HepG2 (cell line): ENCODE measurements around the gene MYO15A. TPM values are rescaled to one million over a fixed set of nuclear protein-coding genes. Genes with fewer than 3 reads are reported as not detected.

Experiments
- CENPT ChIP-seq: sonication (generic); formaldehyde crosslinking; IDR thresholded peaks from 2 replicates; pipeline ENCODE4 v1.8.0; 2022; ENCODE audit warnings: low read depth, mild to moderate bottlenecking, moderate library complexity, missing genetic modification reagents
- CSRNP1 ChIP-seq: sonication (generic); formaldehyde crosslinking; IDR thresholded peaks from 2 replicates; pipeline ENCODE4 v1.8.1; 2023; ENCODE audit warnings: mild to moderate bottlenecking, missing genetic modification reagents
- FOSL2 ChIP-seq: sonication (generic); formaldehyde crosslinking; IDR thresholded peaks from 2 replicates; pipeline ENCODE4 v1.4.0; 2020; ENCODE audit warnings: missing genetic modification reagents
- FOXJ3 ChIP-seq: sonication (generic); formaldehyde crosslinking; IDR thresholded peaks from 2 replicates; pipeline ENCODE4 v1.4.0; 2020; ENCODE audit warnings: missing genetic modification reagents, mild to moderate bottlenecking, borderline replicate concordance
- GPN1 ChIP-seq: sonication (generic); formaldehyde crosslinking; IDR thresholded peaks from 2 replicates; pipeline ENCODE4 v1.5.1; 2020; ENCODE audit warnings: missing genetic modification reagents, borderline replicate concordance
- HNF1B ChIP-seq: sonication (generic); formaldehyde crosslinking; IDR thresholded peaks from 2 replicates; pipeline ENCODE4 v1.5.1; 2020; ENCODE audit warnings: mild to moderate bottlenecking, moderate library complexity, missing genetic modification reagents
- HNF4G ChIP-seq, 2 experiments: sonication (generic) in 1 of 2; formaldehyde crosslinking in 1 of 2; IDR thresholded peaks; 2 replicates each; pipeline versions ENCODE4 v1.4.0 to v1.6.1; 2011 to 2020; ENCODE audit warnings: borderline replicate concordance in 2 of 2, low read depth in 2 of 2, mild to moderate bottlenecking in 2 of 2, low read length in 1 of 2, missing genetic modification reagents in 1 of 2, moderate library complexity in 1 of 2
- HNRNPLL ChIP-seq: fragments of 200-400 bp; formaldehyde crosslinking; IDR thresholded peaks from 2 replicates; pipeline ENCODE4 v1.6.1; 2017; ENCODE audit warnings: mild to moderate bottlenecking, low read depth, low read length; ENCODE audit not compliant: poor library complexity, severe bottlenecking
- HOXA3 ChIP-seq: sonication (generic); formaldehyde crosslinking; IDR thresholded peaks from 2 replicates; pipeline ENCODE4 v1.5.0; 2020; ENCODE audit warnings: missing genetic modification reagents
- MAFF ChIP-seq: IDR thresholded peaks from 2 replicates; pipeline ENCODE4 v1.6.1; 2011; ENCODE audit warnings: low read depth, low read length, improper control_type of control experiment
- MYNN ChIP-seq: sonication (generic); formaldehyde crosslinking; IDR thresholded peaks from 2 replicates; pipeline ENCODE4 v1.4.0; 2020; ENCODE audit warnings: mild to moderate bottlenecking, low read depth, missing genetic modification reagents
- NR1H2 ChIP-seq: sonication (generic); formaldehyde crosslinking; IDR thresholded peaks from 2 replicates; pipeline ENCODE4 v1.8.1; 2022; ENCODE audit warnings: low read depth, missing genetic modification reagents, borderline replicate concordance
- POLR2G ChIP-seq: fragments of 200-400 bp; formaldehyde crosslinking; IDR thresholded peaks from 2 replicates; pipeline ENCODE4 v1.6.1; 2018; ENCODE audit warnings: mild to moderate bottlenecking, low read depth, low read length, moderate library complexity
- PRDM10 ChIP-seq: sonication (generic); formaldehyde crosslinking; IDR thresholded peaks from 2 replicates; pipeline ENCODE4 v1.4.0; 2020; ENCODE audit warnings: low read depth, missing genetic modification reagents
- RNF2 ChIP-seq: fragments of 450-650 bp; conservative IDR thresholded peaks from 2 replicates; pipeline ENCODE4 v1.6.1; 2016; ENCODE audit warnings: low read depth
- SIN3A ChIP-seq: IDR thresholded peaks from 2 replicates; pipeline ENCODE4 v1.6.1; 2011; ENCODE audit warnings: low read depth, mild to moderate bottlenecking, control low read depth, low read length, borderline replicate concordance
- TEAD3 ChIP-seq: optimal IDR thresholded peaks from 2 replicates; pipeline ENCODE3; 2016; ENCODE audit warnings: borderline replicate concordance
- ZC3H4 ChIP-seq: sonication (generic); formaldehyde crosslinking; IDR thresholded peaks from 2 replicates; pipeline ENCODE4 v1.4.0; 2020; ENCODE audit warnings: missing genetic modification reagents, borderline replicate concordance
- ZNF253 ChIP-seq: sonication (generic); formaldehyde crosslinking; IDR thresholded peaks from 2 replicates; pipeline ENCODE4 v1.8.0; 2022; ENCODE audit warnings: mild to moderate bottlenecking, missing genetic modification reagents, borderline replicate concordance
- ZNF382 ChIP-seq: sonication (generic); formaldehyde crosslinking; IDR thresholded peaks from 2 replicates; pipeline ENCODE4 v1.5.0; 2020; ENCODE audit warnings: missing genetic modification reagents, mild to moderate bottlenecking, borderline replicate concordance
- ZNF451 ChIP-seq: sonication (generic); formaldehyde crosslinking; IDR thresholded peaks from 2 replicates; pipeline ENCODE4 v1.5.0; 2020; ENCODE audit warnings: mild to moderate bottlenecking, missing genetic modification reagents
- ZNF468 ChIP-seq: sonication (generic); formaldehyde crosslinking; IDR thresholded peaks from 2 replicates; pipeline ENCODE4 v1.8.0; 2022; ENCODE audit warnings: mild to moderate bottlenecking, moderate library complexity, missing genetic modification reagents
- ZSCAN21 ChIP-seq: sonication (generic); formaldehyde crosslinking; IDR thresholded peaks from 2 replicates; pipeline ENCODE4 v1.8.0; 2022; ENCODE audit warnings: mild to moderate bottlenecking, missing genetic modification reagents, moderate library complexity, borderline replicate concordance
- polyA plus RNA-seq, 8 experiments: library from polyadenylated mRNA; depleted of rRNA in 3 of 8; stranded (reverse) in 7 of 8; unstranded in 1 of 8; fragments of >200 nt; fragmentation: Illumina TruSeq in 4 of 8; extraction: Trizol in 4 of 8; gene quantifications; 2 replicates each; pipeline versions ENCODE4 v1.2.1 to v1.2.3, GENCODE V29; 2011 to 2016; ENCODE audit warnings: low read depth in 4 of 8, missing spikeins in 1 of 8, mixed read lengths in 1 of 8; ENCODE audit not compliant: insufficient read depth in 1 of 8
- total RNA-seq, 5 experiments: library from RNA; depleted of rRNA; stranded (reverse); fragments of >200 nt; fragmentation: Illumina TruSeq; extraction: Trizol; gene quantifications; 2 replicates each; pipeline ENCODE4 v1.2.3, GENCODE V29; 2016; ENCODE audit warnings: low read depth in 1 of 5

Gene MYO15A
- total and polyA plus RNA-seq, 2 of the 13 experiments (the other 11 are each of a cell fraction or from before 2014, with no cell fraction given) = 0.07 to 0.20 TPM

- TF ChIP-seq RNF2 (no peak), HNRNPLL (no peak), MAFF (peak; percentile 67), ZNF451 (CRISPR knock-in tag) (no peak), PRDM10 (no peak), SIN3A (no peak), ZC3H4 (CRISPR knock-in tag) (no peak), CENPT (no peak), ZSCAN21 (CRISPR knock-in tag) (no peak), POLR2G (no peak), TEAD3 (peak; percentile 13), NR1H2 (CRISPR knock-in tag) (no peak), HNF1B (CRISPR knock-in tag) (0 out of 2 replicates have a peak, but pooled peaks have one; percentile 14), GPN1 (CRISPR knock-in tag) (no peak), HOXA3 (CRISPR knock-in tag) (no peak), FOSL2 (CRISPR knock-in tag) (no peak), ZNF382 (CRISPR knock-in tag) (no peak), ZNF468 (CRISPR knock-in tag) (no peak), ZNF253 (CRISPR knock-in tag) (no peak), MYNN (CRISPR knock-in tag) (no peak), CSRNP1 (CRISPR knock-in tag) (no peak), FOXJ3 (no peak), HNF4G (IDR thresholded peaks at IDR 0.05; ENCODE audit: borderline replicate concordance, low read depth, low read length) (peak; percentile 32; the same call in 1 of the 2 replicates), HNF4G (CRISPR knock-in tag; IDR thresholded peaks at IDR 0.05; ENCODE audit: borderline replicate concordance, low read depth) (no peak)
These were observed 33.8 kb upstream of the MYO15A start (continued) for GRCh38 chr17:18074566-18075272.
